OCI-LY7 (cell line): ENCODE measurements around the gene MAGEA8. TPM values are rescaled to one million over a fixed set of nuclear protein-coding genes. Genes with fewer than 3 reads are reported as not detected.
A peak's percentile ranks its signal among the peaks of the same experiment; 100 is the strongest.
"Not testable (repeated sequence)": the region's sequence is repeated elsewhere in the genome, so short reads cannot be mapped to it uniquely, and the experiment has no call there.

Experiments
- BruUV-seq: library from RNA; stranded (reverse); fragments of 400-500 nt; replicated peaks from 2 replicates; lab custom pipeline; 2021; lab: Mats Ljungman, UMichigan
- CTCF ChIA-PET: fragments of 300-600 bp; sonication (Branson Sonifier 250); formaldehyde crosslinking; loops from one replicate; lab custom pipeline; 2022; ENCODE audit warnings: antibody characterized with exemption; ENCODE audit not compliant: unreplicated experiment; lab: Charles Lee
- POLR2A ChIA-PET: fragments of 300-600 bp; sonication (Branson Sonifier 250); formaldehyde crosslinking; loops from one replicate; lab custom pipeline; 2022; ENCODE audit warnings: antibody characterized with exemption; lab: Charles Lee
- DNase-seq: peaks from one replicate; pipeline ENCODE4 v3.0.0-alpha.2; 2015; ENCODE audit warnings: low spot score
- H2AFZ ChIP-seq: fragments of 200-600 bp; sonication (generic), shearing (Covaris generic); 2 replicates; pipeline ENCODE4 v1.6.1; 2014; ENCODE audit warnings: mild to moderate bottlenecking, antibody characterized with exemption, low read length, moderate library complexity
- H3K27ac ChIP-seq: fragments of 200-600 bp; sonication (generic); 2 replicates; pipeline ENCODE4 v1.5.1; 2014; ENCODE audit warnings: mixed run types, low read depth, mild to moderate bottlenecking, moderate library complexity, low read length, inconsistent platforms; ENCODE audit not compliant: poor library complexity, severe bottlenecking
- H3K36me3 ChIP-seq: fragments of 200-600 bp; sonication (generic); 2 replicates; pipeline ENCODE4 v1.6.1; 2014; ENCODE audit warnings: mild to moderate bottlenecking, antibody characterized with exemption, low read length, moderate library complexity, mixed read lengths; ENCODE audit not compliant: insufficient read depth
- H3K4me1 ChIP-seq: fragments of 200-600 bp; sonication (generic); 2 replicates; pipeline ENCODE4 v1.5.1; 2014; ENCODE audit warnings: mild to moderate bottlenecking, low read length; ENCODE audit not compliant: insufficient read depth, poor library complexity, severe bottlenecking
- H3K4me2 ChIP-seq: fragments of 200-600 bp; sonication (generic); 2 replicates; pipeline ENCODE4 v1.6.1; 2014; ENCODE audit warnings: mild to moderate bottlenecking, low read length
- H3K4me3 ChIP-seq: fragments of 200-600 bp; sonication (generic); 2 replicates; pipeline ENCODE4 v1.5.1; 2014; ENCODE audit warnings: mild to moderate bottlenecking, low read depth, low read length; ENCODE audit not compliant: poor library complexity, severe bottlenecking
- H3K79me2 ChIP-seq: fragments of 200-600 bp; sonication (generic); 2 replicates; pipeline ENCODE4 v1.6.1; 2016; ENCODE audit warnings: low read depth, mild to moderate bottlenecking, low read length, moderate library complexity, mixed read lengths; ENCODE audit not compliant: insufficient read depth
- H3K9me2 ChIP-seq: fragments of 200-600 bp; sonication (generic); 2 replicates; pipeline ENCODE4 v1.6.1; 2016; ENCODE audit warnings: mild to moderate bottlenecking, low read length, mixed read lengths; ENCODE audit not compliant: insufficient read depth
- H3K9me3 ChIP-seq: fragments of 200-600 bp; sonication (generic); 2 replicates; pipeline ENCODE4 v1.6.1; 2014; ENCODE audit warnings: mild to moderate bottlenecking, mixed run types, low read length, mixed read lengths
- H4K20me1 ChIP-seq: fragments of 200-600 bp; sonication (generic); 2 replicates; pipeline ENCODE4 v1.6.1; 2014; ENCODE audit warnings: mild to moderate bottlenecking, antibody characterized with exemption, low read length, moderate library complexity, mixed read lengths; ENCODE audit not compliant: insufficient read depth
- CTCF ChIP-seq: fragments of 200-600 bp; sonication (generic); conservative IDR thresholded peaks from 2 replicates; pipeline ENCODE4 v1.5.1; 2014; ENCODE audit warnings: mild to moderate bottlenecking, antibody characterized with exemption, low read length, moderate library complexity, mixed read lengths
- EZH2phosphoT487 ChIP-seq: fragments of 200-600 bp; sonication (generic); IDR thresholded peaks from 2 replicates; pipeline ENCODE4 v1.6.1; 2018; ENCODE audit warnings: low read depth, borderline replicate concordance, mild to moderate bottlenecking, mixed run types, antibody characterized with exemption, low read length, moderate library complexity, mixed read lengths
- intact Hi-C: fragments of 100-400 bp; cut with micrococcal nuclease; formaldehyde crosslinking; loops from one replicate; pipeline ENCODE4 v1.10.0; 2022; ENCODE audit not compliant: unreplicated experiment
- total RNA-seq, 2 experiments: library from RNA; depleted of rRNA in 1 of 2; stranded (reverse); fragments of >200 nt in 1 of 2; shearing (Covaris generic) in 1 of 2; gene quantifications; 2 replicates each; pipeline ENCODE4 v1.2.3, GENCODE V29; 2014 to 2022

The MAGEA8 gene
- total RNA-seq, 2 experiments from 2014 or later, result not detected

DNA sequence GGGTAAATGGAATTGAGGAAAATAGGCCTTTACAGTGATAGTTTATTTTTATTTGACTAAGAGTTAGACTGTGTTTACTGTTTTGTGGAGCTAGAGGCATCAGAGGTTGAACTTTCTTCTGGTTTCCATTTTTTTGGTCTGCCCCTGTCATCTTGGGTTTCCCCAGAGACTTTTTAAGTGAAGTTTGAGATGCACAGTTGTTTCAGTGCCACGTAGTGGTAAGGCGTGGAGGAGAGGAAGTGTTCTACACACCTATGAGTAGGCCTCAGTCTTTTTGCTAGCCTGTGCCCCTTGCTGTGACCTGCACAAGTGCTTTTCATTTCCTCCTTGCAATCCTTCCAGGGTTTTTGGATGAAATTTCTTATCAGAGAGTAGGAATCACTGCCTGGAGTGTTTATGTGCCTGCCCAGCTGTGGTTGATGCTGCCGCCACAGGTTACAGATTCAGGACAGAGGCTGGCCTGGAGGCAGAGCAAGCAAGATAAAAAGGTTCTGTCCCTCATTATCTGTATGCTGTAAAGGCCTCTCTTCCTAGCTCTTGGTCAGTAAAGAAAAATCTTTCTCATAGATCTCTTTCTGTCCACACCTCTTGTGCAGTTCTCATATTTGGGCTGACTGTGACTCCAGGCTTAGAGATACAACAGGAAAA, 35.9 kb downstream of the MAGEA8 start:
- Histone ChIP-seq H3K27ac (no peak overlapping the region), H3K4me2 (no peak overlapping the region), H3K79me2 (no peaks in the 10 kb centered on the region), H2AFZ (no peak overlapping the region), H4K20me1 (no peaks in the 10 kb centered on the region), H3K9me3 (no peaks in the 10 kb centered on the region), H3K36me3 (no peaks in the 10 kb centered on the region), H3K4me1 (no peaks in the 10 kb centered on the region), H3K4me3 (no peak overlapping the region), H3K9me2 (no peaks in the 10 kb centered on the region)
- no TSS peak for BruUV-seq
- POLR2A ChIA-PET, result no interaction called here
- no peak for TF ChIP-seq EZH2phosphoT487
- no peak for TF ChIP-seq CTCF
- intact Hi-C loops, result no loop called here
- DNase-seq, result peak; percentile 16
- CTCF ChIA-PET, result no interaction called here

DNA sequence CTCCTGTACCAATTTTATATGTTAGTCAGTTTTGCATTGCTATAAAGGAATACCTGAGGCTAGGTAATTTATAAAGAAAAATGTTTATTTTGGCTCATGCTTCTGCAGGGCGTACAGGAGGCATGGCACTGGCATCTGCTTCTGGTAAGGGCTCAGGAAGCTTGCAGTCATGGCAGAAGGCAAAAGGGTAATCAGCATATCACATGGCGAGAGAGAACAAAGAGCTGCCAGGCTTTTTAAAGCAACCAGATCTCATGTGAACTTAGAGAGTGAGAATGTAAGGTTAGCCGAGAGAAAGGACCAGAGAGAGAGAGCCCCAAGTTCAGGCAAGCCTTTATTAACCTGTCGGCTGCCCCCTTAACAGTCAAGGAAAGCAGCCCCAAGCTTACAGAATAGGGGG, 42.9 kb downstream of the MAGEA8 start:
- H3K79me2 ChIP-seq, H3K9me3 ChIP-seq, intact Hi-C loops, BruUV-seq, H3K4me1 ChIP-seq, H3K27ac ChIP-seq, H4K20me1 ChIP-seq, H3K4me3 ChIP-seq, H3K36me3 ChIP-seq, H3K9me2 ChIP-seq, CTCF ChIA-PET, H2AFZ ChIP-seq, POLR2A ChIA-PET, DNase-seq, H3K4me2 ChIP-seq: not testable (repeated sequence)

- H3K79me2 ChIP-seq, POLR2A ChIA-PET, H3K4me3 ChIP-seq, H3K4me1 ChIP-seq, H3K4me2 ChIP-seq, H3K27ac ChIP-seq, H4K20me1 ChIP-seq, DNase-seq, CTCF ChIA-PET, intact Hi-C loops, BruUV-seq, H3K36me3 ChIP-seq, H3K9me2 ChIP-seq, H2AFZ ChIP-seq, H3K9me3 ChIP-seq: not testable (repeated sequence)
Observed at GRCh38 chrX:149924434-149924833, 43.5 kb downstream of the MAGEA8 start.

GRCh38 chrX:149927245-149927963, 46.4 kb downstream of the MAGEA8 start:
- H3K4me3 ChIP-seq, intact Hi-C loops, H3K27ac ChIP-seq, H3K79me2 ChIP-seq, H4K20me1 ChIP-seq, CTCF ChIA-PET, H3K9me2 ChIP-seq, H3K9me3 ChIP-seq, H3K36me3 ChIP-seq, BruUV-seq, H3K4me1 ChIP-seq, POLR2A ChIA-PET, H2AFZ ChIP-seq, H3K4me2 ChIP-seq, DNase-seq: not testable (repeated sequence)

- CTCF ChIA-PET, H3K27ac ChIP-seq: not testable (repeated sequence)
Observed at GRCh38 chrX:149927964-149928258, 46.9 kb downstream of the MAGEA8 start.

More at GRCh38 chrX:149927964-149928258, 46.9 kb downstream of the MAGEA8 start:
- DNase-seq, H3K9me2 ChIP-seq, POLR2A ChIA-PET, intact Hi-C loops, H3K36me3 ChIP-seq, BruUV-seq, H3K4me2 ChIP-seq, H2AFZ ChIP-seq, H3K9me3 ChIP-seq, H4K20me1 ChIP-seq, H3K4me3 ChIP-seq, H3K4me1 ChIP-seq, H3K79me2 ChIP-seq: not testable (repeated sequence)
